ENCODE results near the gene CCDC69.
"Not testable (repeated sequence)": the region's sequence is repeated elsewhere in the genome, so short reads cannot be mapped to it uniquely, and the experiment has no call there.

CCDC69 gene

DNA sequence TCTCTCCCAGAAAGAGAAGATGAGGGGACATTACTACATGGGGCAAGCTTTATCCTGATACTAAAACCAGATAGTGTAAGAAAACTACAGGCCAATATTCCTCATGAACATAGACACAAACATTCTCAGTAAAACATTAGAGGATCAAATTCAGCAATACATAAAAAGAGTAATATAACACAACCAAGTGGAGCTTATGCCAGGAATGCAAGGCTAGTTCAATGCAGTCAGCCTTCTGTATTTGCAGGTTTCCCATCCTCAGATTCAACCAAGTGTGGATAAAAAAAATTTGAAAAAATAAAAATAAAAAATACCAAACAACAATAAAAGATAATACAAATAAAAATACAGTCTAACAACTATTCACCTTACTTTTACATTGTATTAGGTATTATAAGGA lies 31.3 kb downstream of the CCDC69 start:
- DNase-seq (ENCODE audit: low spot score): no peak

DNA sequence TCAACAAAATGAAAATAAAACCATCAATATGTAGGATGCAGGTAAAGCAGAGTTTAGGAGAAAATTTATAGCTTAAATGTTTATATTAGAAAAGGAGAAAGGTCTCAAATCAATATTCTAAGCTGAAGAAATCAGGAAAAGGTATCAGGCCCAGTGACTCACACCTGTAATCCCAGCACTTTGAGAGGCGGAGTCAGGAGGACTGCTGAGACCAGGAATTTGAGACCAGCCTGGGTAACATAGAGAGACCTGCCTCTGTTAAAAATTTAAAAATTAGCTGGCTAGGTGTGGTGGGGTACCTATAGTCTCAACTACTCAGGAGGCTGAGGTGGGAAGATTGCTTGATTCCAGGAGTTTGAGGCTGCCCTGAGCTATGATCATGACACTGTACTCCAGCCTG lies 32.2 kb downstream of the CCDC69 start:
- DNase-seq (ENCODE audit: low spot score): no peak

DNA sequence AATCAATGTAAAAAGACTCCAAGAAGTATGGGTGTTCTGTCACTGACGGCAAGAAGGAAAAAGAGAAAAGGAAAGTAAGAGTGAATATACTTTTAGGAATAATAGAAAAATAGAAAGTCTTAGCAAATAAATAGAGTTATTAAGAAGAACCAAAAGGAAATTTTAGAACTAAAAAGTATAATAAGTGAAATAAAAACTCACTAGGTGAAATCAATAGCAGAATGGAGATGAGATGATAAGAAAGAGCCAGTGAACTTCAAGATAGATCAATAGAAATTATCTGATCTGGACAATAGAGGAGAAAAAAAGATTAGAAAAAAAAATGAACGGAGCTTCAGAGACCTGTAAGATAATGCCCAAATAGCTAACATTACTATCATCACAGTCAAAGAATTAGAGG lies 34.7 kb downstream of the CCDC69 start:
- DNase-seq (ENCODE audit: low spot score): no peak

DNA sequence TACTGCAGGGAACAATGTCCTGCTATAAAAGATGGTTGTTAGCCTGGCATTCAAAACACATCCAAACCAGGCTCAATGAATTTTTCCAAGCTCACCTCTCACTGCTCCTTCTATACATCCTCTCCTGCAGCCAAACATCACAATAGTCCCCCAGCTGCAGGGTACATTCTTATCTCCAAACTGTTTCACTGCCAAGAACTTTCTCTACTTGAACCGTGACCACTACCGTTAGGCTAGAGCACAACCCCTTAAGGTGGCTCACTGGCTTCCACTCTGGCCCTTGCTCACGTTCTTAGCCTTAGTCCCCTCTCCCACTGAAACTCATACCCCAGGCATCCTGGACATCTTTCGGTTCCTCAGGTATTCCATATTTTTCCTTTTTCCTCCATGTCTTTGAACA lies 37.4 kb downstream of the CCDC69 start:
- DNase-seq (ENCODE audit: low spot score): no peak

DNA sequence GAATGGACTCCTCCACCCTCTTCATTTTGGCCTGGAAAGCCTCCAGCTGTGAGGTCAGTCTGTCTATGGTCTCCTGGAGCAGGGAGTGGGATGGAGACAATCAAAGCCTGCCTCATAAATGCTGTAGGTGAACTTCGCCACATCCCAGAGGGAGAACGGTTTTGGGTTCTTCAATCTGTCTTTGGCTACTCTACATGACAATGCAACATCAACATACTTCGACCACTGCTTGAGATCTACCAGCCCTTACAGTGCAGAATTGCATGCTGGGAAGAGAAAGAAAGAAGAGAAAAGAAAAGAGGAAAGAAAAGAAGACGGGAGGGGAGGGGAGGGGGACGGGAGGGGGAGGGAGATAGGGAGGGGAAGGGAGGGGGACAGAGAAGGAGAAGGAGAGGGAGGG lies 37.8 kb downstream of the CCDC69 start:
- DNase-seq (ENCODE audit: low spot score): no peak

DNA sequence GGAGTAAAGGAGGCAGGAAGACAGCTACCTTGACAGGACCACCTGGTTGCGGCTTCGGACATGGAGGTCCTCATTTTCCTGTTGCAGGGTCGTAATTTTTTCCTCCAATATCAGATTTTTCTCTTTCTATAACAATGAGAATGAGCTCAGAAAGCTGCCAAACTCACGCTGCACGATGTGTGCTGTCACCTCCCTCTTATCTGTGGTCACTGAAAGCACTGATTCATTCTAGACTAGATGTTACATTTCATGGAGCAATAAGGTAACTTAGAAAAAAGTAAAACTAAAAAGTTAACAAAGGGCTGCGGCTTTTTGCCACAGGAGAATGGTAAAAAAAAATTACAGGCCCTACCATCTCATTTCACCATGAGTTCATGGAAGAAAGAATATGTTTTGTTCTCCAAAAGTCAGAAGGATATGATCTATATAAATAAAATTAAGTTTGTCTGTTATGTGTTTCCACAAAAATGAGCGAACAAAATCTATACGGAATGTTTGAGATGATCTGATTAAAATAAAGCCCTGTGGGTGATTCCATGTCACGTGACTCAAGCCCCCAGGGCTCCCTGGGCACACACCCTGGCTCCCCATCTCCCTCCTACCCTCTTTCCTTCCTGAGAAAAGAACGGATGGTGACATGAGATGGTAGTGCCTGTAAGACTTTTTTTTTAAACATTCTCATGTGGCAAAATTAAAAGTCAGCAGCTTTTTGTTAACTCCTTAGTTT lies 39.4 kb downstream of the CCDC69 start:
- DNase-seq (ENCODE audit: low spot score): no peak

DNA sequence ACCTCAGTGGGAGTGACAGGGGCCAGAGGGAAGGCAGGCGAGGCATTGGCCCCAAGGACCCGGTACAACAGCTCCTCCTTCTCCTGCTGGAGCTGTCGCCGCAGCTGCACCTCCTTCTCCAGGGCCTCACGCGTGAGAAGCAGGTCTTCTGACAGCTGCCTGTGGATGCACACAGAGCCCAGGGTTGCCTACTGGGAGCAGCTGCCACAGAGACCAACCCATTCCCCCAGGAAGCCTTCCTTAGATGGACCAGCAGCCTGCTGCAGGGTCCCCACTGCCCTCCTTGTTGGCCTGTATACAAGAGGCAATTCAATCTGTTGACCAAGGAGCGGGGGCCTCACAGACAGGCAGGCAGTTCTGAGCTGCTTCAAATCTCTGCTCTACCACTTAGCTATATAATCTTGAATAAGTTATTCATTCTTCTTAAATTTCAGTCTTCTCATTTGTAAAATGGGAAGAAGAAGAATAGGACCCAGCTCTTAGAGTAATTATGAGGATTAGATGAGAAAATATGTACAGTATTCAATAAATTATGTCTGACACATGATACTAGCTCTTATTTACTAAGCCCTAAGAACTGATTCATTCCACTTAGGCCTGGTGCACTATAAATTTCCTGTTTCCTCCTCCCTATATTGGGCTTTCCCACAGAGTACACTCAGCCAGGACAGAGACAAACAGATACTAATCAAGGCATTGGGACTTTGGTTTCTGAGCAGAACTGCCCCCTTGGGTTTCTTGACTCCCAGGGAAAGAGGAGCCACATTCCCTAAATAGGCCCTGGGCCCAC lies 40.2 kb downstream of the CCDC69 start:
- no peak for DNase-seq (ENCODE audit: low spot score)

DNA sequence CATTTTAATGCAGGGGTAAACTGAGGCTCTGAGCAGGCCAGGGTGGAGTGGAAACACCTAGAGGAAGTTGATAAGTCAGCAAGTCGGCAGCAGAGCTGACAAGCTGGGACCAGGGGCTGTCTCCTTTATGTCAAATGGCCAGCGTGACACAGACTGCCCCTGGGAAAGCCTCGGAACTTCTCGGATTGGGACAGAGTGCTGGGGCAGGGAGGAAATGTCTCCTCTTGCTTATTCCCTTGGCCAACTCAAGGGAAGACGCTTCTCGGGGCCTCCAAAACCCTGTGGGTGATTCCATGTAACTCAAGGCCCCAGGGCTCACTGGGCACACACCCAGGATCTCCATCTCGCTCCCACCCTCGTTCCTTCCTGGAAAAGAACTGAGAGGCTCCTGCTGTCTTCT lies 40.9 kb downstream of the CCDC69 start:
- no peak for DNase-seq (ENCODE audit: low spot score)

DNA sequence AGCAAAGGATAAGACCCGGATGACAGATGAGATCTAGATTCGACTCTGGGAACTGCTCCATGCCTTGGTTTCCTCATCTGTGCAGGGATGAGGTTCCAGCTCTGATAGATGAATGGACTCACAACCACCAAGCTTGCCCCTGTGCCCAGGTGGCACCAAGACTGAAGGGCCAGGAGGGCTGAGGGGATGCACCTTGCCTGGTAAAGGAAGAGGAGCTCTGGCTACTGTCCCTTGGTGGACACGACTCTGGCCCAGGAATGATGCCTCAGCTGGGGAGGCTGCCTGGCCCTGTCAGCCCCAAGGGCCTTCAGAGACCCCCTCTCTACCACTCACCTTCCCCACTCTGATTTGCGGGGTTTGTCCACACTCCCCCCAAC lies 41.4 kb downstream of the CCDC69 start:
- no peak for DNase-seq (ENCODE audit: low spot score)

DNA sequence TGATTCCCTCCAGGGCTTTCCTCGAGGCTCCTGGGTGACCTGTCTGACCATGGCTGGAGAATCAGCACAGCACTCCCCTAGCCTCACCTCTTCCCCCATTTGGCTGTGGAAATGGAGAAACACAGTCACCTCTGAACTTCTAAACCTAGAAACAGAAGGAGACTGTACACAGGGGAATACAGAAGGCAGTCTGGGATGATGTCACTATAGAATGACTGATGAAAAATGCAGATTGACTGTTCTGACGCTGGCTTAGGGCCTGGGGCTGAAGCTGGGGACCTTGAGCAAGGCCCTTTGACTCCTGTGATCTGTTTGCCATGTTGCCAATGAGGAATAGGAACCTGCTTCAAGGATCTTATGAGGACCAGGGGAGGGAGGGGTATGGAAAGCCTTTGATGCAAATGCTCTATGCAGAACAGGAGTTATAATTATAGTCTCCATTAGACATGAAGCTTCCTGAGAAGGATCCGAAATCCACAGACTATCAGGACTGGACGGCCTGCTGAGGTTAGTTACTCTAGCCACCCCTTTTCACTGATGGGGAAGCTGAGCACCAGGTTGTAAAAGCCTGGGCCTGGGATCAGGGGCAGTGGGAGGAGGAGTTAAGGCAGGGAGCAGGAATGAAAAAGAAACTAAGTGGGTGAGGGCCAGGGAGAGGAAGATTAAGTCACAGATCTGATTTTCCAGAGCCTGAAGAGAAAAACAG lies 41.9 kb downstream of the CCDC69 start:
- no peak for DNase-seq (ENCODE audit: low spot score)

DNA sequence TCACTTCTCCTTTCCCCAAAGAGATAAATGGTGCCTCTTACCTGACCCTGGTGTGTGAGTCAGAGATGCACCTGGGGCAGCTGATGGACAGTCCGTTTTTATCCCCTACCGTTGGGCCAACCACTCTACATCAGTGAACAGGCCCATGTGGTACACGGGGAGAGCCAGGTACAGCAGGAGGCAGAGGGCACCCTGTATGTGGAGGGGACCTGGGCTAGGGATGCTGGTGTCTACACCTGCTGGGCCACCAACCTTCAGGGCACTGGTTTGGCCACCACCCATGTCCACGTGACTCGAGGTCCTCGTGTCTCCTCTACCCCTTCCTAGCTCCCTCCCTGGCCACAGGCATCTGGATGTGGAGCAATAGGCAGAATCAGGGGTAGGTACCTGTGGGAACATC lies 43.6 kb downstream of the CCDC69 start:
- DNase-seq (ENCODE audit: low spot score): no peak

DNA sequence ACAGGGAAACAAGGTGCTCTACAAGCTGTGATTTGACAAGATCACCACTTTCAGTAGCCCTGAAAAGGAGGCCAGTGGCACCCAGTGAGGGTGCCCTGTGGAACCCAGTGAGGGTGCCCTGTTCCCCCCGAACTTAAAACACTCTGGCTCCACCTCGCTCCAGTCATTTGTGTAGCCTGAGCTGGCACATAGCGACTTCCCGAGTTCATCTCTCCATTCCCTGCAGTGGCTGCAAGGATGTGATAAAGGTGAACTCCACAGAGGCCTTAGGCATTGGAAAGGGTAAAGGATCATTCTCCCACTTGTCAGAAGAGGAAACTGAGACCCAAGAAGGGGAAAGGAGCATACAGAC lies 44.4 kb downstream of the CCDC69 start:
- no peak for DNase-seq (ENCODE audit: low spot score)

DNA sequence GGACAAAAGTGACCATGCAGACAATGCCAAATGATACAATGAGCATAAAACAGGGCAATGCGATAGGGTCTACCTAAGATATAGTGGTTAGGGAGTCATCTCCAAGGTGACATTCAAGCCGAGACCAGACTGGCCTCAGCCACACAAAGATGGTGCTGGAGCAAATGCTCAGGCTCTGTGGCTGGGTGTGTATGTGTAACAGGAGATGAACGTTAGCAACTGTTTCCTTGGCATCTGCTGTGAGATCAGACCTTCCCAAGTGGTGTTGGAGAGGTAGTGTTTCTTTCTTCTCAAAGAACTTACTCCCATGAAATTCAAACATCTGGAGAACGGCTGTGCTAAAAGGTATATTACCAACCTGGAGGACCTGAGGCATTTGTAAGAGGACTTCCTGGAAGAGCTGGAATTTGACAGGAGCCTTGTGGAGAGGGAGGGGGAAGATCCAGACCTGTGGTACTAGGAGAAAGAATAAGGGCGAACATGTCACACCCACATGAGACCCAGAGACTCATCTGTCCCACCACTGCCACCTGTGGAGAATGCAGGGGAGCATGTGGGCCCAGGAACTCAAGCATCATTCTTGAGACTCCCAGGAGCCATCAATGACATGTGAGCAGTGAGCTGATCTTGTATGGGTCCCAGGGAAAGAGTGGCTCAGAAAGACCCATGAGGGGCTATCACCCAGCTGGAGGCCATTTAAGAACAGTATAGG lies 45.0 kb downstream of the CCDC69 start:
- no peak for DNase-seq (ENCODE audit: low spot score)

DNA sequence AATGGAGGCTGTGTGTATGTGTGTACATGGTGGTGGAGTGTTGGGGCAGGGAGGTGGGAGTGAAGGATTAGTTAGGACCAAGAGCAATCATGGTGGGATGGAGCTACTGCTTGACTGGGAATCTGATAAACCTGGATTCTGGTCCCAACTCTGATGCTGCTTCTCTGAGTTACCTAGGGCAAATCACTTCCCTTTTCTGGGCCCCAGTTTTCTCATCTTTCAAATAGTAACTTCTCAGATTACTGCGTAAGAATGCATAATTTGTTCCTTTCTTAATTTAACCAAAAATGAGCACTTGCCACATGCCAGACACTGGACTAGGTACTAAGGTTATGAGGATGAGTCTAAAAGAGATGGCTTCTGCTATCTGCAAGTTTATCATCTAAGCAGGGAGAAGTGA lies 45.5 kb downstream of the CCDC69 start:
- DNase-seq (ENCODE audit: low spot score): no peak

DNA sequence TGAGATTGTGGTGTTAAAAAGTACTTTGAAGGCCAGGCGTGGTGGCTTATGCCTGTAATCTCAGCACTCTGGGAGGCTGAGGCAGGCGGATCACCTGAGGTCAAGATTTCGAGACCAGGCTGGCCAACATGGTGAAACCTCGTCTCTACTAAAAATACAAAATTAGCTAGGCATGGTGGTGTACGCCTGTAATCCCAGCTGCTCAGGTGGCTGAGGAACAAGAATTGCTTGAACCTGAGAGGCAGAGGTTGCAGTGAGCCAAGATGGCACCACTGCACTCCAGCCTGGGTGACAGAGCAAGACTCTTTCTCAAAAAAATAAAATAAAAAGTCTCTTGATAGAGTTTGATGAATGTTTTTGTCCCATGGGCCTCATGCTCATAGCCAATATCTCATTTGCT lies 47.6 kb downstream of the CCDC69 start:
- DNase-seq (ENCODE audit: low spot score): not testable (repeated sequence)

DNA sequence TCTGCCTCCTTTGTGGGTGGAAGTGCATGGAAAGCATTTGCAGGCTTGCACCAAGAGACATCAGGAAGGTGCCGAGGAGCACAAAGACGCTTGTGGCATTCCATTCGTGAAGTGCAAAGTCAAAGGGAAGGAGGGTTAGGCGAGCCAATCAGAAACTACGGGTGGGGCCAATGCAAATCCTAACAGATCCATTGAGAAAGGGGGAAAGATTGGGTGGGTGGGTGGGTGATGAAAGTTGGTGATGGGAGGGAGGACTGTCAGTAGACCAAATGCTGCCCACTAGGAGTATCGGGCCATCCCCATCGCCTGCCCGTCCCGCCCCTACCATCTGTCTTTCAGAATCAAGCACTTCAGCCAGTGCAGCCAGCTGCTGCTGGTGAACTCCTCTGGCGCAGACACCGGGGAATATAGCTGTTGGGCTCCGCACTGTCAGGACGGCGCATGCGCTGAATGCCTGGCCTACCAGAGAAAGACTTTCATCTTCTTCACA lies 49.2 kb downstream of the CCDC69 start:
- DNase-seq (ENCODE audit: low spot score): no peak

DNA sequence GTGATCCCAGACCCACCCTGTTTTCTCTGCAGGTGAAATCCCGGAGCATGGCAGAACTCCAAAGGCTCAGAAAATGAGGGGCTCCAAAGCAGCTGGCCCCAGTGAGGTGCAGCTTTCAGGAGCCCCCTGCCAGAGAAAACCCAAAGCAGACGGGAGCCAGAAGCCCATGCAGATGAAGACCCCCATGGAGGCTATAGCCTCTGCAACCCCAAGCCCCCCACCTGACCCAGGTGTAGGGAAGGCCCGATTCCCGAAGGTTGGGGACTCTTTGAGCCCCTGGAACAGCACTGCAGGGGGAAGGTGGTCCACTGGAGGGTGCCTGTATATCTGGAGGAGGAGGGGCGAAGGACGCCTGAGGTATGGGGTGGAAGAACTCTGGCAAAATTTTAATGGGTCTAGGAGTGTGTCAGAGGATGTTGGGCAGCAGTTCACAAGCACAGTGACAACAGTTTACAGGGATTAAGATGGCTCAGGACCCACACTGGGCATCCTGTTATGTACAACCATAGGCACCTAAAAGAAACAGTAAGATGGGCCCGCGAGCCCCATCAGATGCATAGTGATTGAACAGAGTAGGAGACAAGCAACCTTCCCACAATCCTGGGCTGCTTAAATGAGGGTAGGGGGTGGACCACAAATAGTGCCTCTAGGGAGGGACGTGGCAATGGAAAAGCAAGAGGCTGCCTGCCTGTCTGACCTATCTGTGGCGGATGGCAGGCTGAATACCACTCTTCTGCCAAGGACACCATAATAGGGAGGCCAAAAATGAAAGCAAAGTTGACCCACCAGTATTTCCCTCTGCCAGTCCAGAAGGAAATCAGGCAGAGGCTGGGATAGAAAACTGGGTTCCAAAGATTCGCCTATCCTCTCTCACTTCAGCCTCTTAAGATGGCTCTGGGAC lies 49.9 kb downstream of the CCDC69 start:
- no peak for DNase-seq (ENCODE audit: low spot score)

DNA sequence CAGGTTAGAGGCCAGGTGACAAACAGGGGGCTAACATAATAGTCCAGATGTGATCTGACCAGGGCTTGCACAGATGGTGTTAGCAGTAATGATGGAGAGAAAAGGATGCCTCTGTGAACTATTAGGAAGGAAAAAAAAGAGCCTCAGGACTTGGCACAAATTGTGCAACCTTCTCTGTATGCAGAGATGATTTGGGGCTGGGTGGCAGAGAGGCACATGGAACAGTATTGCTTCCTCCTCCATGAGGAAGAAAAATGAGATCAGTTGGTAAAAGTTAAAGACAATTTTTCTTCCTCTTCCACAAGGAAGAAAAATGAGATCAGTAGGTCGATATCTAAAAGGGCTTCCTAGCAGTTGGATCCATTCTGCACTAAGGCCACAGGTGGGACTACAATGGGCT lies 52.4 kb downstream of the CCDC69 start:
- no peak for DNase-seq (ENCODE audit: low spot score)

DNA sequence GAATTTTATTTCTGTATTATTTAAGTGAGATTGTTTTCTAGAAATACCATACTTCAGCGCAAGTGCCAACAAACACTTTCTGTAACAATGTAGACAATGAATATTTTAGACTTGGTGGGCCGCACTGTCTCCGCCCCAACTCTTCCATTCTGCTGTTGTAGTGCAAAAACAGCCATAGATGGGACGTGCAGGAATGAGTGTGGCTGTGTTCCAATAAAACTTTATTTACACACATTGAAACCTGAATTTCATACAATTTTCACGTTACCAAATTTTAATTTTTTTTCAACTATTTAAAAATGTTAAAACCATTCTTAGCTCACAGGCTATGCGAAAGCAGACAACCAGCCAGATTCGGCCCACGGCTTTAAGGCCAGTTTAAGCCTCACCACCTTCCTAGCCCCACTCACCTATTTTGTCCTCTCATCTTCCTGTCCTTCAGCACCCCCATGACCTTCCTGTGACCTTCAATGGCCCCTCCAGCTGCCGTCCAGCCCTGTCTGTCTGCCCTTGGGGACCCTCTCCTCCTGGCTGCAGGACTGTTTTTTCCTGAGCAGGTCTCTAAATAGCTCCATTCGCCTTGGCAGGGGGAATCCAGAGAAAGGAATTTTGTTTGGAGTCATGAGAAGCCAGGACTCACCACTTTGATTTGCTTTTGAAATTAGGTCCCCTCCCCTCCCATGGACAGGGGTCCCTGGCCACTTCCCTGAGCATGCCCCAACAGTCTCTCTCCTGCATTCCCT lies 55.1 kb downstream of the CCDC69 start:
- DNase-seq (ENCODE audit: low spot score): no peak

DNA sequence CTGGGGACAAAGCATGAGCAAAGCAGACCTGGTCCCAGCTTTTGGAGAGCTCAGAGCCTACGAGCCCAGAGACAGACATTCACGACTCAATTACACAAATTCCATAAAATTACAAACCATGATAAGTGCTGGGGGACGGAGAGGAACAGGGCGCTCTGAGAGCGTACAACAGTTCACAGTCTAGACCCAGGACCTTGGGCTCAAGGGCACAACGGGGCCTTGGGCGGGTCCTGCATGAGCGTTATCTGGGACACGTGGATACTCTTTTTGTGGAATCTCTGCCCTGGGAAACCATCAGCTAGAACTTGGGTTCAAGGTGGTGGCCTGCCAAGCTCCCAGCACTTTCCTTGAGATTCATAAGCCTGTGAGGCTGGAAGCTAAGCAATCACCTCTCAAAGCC lies 56.9 kb downstream of the CCDC69 start:
- DNase-seq (ENCODE audit: low spot score): no peak
